Measurements from ENCODE around the gene PARK7.
A peak's percentile ranks its signal among the peaks of the same experiment; 100 is the strongest.
"Not testable (repeated sequence)": the region's sequence is repeated elsewhere in the genome, so short reads cannot be mapped to it uniquely, and the experiment has no call there.

Gene PARK7

GRCh38 chr1:7948960-7949359 is 12.6 kb upstream of the PARK7 start:
- peak; percentile 93 to 96 for ATAC-seq

GRCh38 chr1:7952791-7953190 is 8.7 kb upstream of the PARK7 start:
- not testable (repeated sequence) for ATAC-seq

GRCh38 chr1:7953850-7954609 is 7.5 kb upstream of the PARK7 start:
- peak; percentile 72 to 78 for ATAC-seq

GRCh38 chr1:7954683-7955082 is 6.8 kb upstream of the PARK7 start:
- ATAC-seq: no peak

- ATAC-seq: no peak
Measured at GRCh38 chr1:7956218-7957032, 5.1 kb upstream of the PARK7 start.

- ATAC-seq: no peak
Measured at GRCh38 chr1:7960165-7960564, 1.3 kb upstream of the PARK7 start.

- peak in 1 of 2 donors; percentile 19 for ATAC-seq
Measured at GRCh38 chr1:7960867-7961215, 670 bp upstream of the PARK7 start.

- ATAC-seq: peak; percentile 40 to 50
Measured at GRCh38 chr1:7962014-7962335, 464 bp downstream of the PARK7 start.

- no peak for ATAC-seq
Measured at GRCh38 chr1:7962636-7963377, 1.3 kb downstream of the PARK7 start.

GRCh38 chr1:7963378-7963730 is 1.8 kb downstream of the PARK7 start:
- not testable (repeated sequence) for ATAC-seq

- ATAC-seq: not testable (repeated sequence)
Measured at GRCh38 chr1:7963841-7964240, 2.3 kb downstream of the PARK7 start.

- ATAC-seq: no peak
Measured at GRCh38 chr1:7964476-7964875, 3.0 kb downstream of the PARK7 start.

GRCh38 chr1:7967196-7967595 is 5.7 kb downstream of the PARK7 start:
- no peak for ATAC-seq

- no peak for ATAC-seq
Measured at GRCh38 chr1:7967651-7968050, 6.1 kb downstream of the PARK7 start.

- no peak for ATAC-seq
Measured at GRCh38 chr1:7970246-7970645, 8.7 kb downstream of the PARK7 start.

- ATAC-seq: no peak
Measured at GRCh38 chr1:7971024-7971423, 9.5 kb downstream of the PARK7 start.

GRCh38 chr1:7972285-7972684 is 10.8 kb downstream of the PARK7 start:
- ATAC-seq: no peak

GRCh38 chr1:7973086-7973485 is 11.6 kb downstream of the PARK7 start:
- no peak for ATAC-seq

GRCh38 chr1:7975212-7975865 is 13.8 kb downstream of the PARK7 start:
- peak; percentile 44 to 67 for ATAC-seq

- no peak for ATAC-seq
Measured at GRCh38 chr1:7980984-7981383, 19.5 kb downstream of the PARK7 start.

- ATAC-seq: no peak
Measured at GRCh38 chr1:7983086-7983778, 21.7 kb downstream of the PARK7 start.

GRCh38 chr1:7984811-7985210 is 23.3 kb downstream of the PARK7 start:
- ATAC-seq: no peak

Measured in activated CD4-positive, CD25-positive, alpha-beta regulatory T cell treated with anti-CD3 and anti-CD28 coated beads, Interleukin-2, amount 50 U/mL, for 24 hours (primary cell).